ENCODE results near the gene OSBPL5. TPM values are rescaled to one million over a fixed set of nuclear protein-coding genes. Genes with fewer than 3 reads are reported as not detected.

OSBPL5 gene
- total RNA-seq (2012; rRNA removed) (14.4 and 14.9 TPM in 2 replicates), polyA plus RNA-seq (2012; rRNA removed) (22.3 and 24.1 TPM in 2 replicates), Bru-seq, nascent RNA (percentile 73 among the genes with signal in this experiment), BruChase-seq, experiment 1, labeled RNA remaining after a 6-hour chase (percentile 75 among the genes with signal in this experiment), BruChase-seq, experiment 2, labeled RNA remaining after a 2-hour chase (percentile 76 among the genes with signal in this experiment)
- 14.5 and 18.6 TPM in 2 replicates for polyA plus RNA-seq (2012; cell fraction: cytosol; rRNA removed)
- polyA plus RNA-seq (2012; cell fraction: nucleus; rRNA removed; ENCODE audit: low replicate concordance), result 66.7 and 137 TPM in 2 replicates
- long read RNA-seq, transcript OSBPL5-201 (22 exons, 3,889 nt), result major isoform, 11 of 80 reads
- long read RNA-seq, partial matches to known transcripts, result 52 of 80 reads
- long read RNA-seq, other reads (novel, unspliced or antisense), result 16 of 80 reads

GRCh38 chr11:3165152-3165705, at the start of gene OSBPL5:
TSS of gene OSBPL5 (minus strand) at chr11:3165310. CDS start at chr11:3129148, 36,162 bp downstream.
- peak within 1 kb of the TSS; percentile 83 for H2BK120ac ChIP-seq (ENCODE audit: low read depth, low read length)
- dilution Hi-C loops (cut with HindIII; ENCODE audit: low sequenced_read_pairs, unreplicated experiment), result no loop called here

More at GRCh38 chr11:3165152-3165705, at the start of gene OSBPL5:
- Histone ChIP-seq H3K27me3 (ENCODE audit: control insufficient read depth, insufficient read depth, low read length) (no peaks in the 10 kb centered on the region), H4K20me1 (ENCODE audit: insufficient read depth, low read length) (peaks cover 39% of the 10 kb centered on the region), H4K91ac (ENCODE audit: insufficient read depth, low read depth, low read length) (peak within 1 kb of the TSS; percentile 68), H3K56ac (ENCODE audit: extremely low read depth, insufficient read depth, low read length) (peak within 1 kb of the TSS; percentile 61; the same call in 1 of the 2 replicates), H3K4me2 (ENCODE audit: low read depth, low read length) (peak within 1 kb of the TSS; percentile 82), H3K36me3 (ENCODE audit: control insufficient read depth, insufficient read depth, low read length) (no peaks in the 10 kb centered on the region), H3K4ac (ENCODE audit: low read depth, low read length) (peak within 1 kb of the TSS; percentile 86), H3K79me1 (ENCODE audit: low read depth in 1 of 2, low read length in 2 of 2) (peaks cover 5 to 45% of the 10 kb centered on the region in 2 experiments; a peak in 3 of 4 replicates), H3K23ac (ENCODE audit: low read depth, low read length) (peak within 1 kb of the TSS; percentile 91), H3K9me1 (ENCODE audit: insufficient read depth, low read length) (peaks cover 12% of the 10 kb centered on the region), H3K27ac (ENCODE audit: insufficient read depth, low read length) (peak within 1 kb of the TSS; percentile 66), H4K8ac (ENCODE audit: low read depth in 2 of 2, low read length in 2 of 2) (peak within 1 kb of the TSS; percentile 78 to 88), H3K4me3 (ENCODE audit: insufficient read depth, low read depth, low read length) (peak within 1 kb of the TSS; percentile 64), H2BK5ac (ENCODE audit: low read depth, low read length, poor library complexity, severe bottlenecking) (peak within 1 kb of the TSS; percentile 74), H2AK5ac (ENCODE audit: low read depth, low read length) (peak within 1 kb of the TSS; percentile 49), H3K4me1 (ENCODE audit: control insufficient read depth, insufficient read depth, low read length) (peaks cover 42% of the 10 kb centered on the region), H3K18ac (ENCODE audit: low read depth, low read length) (peak within 1 kb of the TSS; percentile 58; the same call in 1 of the 2 replicates), H2AK9ac (replicated peaks; ENCODE audit: low read depth, low read length, poor library complexity) (peak within 1 kb of the TSS; percentile 96), H3K9me3 (ENCODE audit: control insufficient read depth, insufficient read depth, low read length) (no peaks in the 10 kb centered on the region), H3K9ac (ENCODE audit: low read depth, low read length) (peak within 1 kb of the TSS; percentile 84), H2AFZ (replicated peaks; ENCODE audit: low read length, poor library complexity) (peak within 1 kb of the TSS; percentile 96), H2BK20ac (ENCODE audit: low read depth, low read length) (no peak within 1 kb of the TSS; the same call in 1 of the 2 replicates), H4K5ac (ENCODE audit: low read depth, low read length) (peak within 1 kb of the TSS; percentile 40), H2BK15ac (ENCODE audit: low read depth, low read length) (peak within 1 kb of the TSS; percentile 79; the same call in 1 of the 3 replicates), H3K14ac (replicated peaks; ENCODE audit: low read depth, low read length) (peak within 1 kb of the TSS; percentile 81)
- ChIA-PET POLR2A (ENCODE audit: unreplicated experiment) (no interaction called here), CTCF (no interaction called here)
- ATAC-seq (ENCODE audit: low read depth) (peak; percentile 66), DNase-seq (peak; percentile 59)
- TF ChIP-seq CEBPB (IDR thresholded peaks at IDR 0.05; ENCODE audit: low read depth, low read length) (no peak), POLR2A (IDR thresholded peaks at IDR 0.05; ENCODE audit: low read depth, low read length) (peak; percentile 59), CTCF (conservative IDR thresholded peaks at IDR 0.05; ENCODE audit: low read depth, low read length) (0 out of 2 replicates have a peak, but pooled peaks have one; percentile 5), CHD1 (IDR thresholded peaks at IDR 0.05; ENCODE audit: low read depth, low read length) (no peak), MAZ (IDR thresholded peaks at IDR 0.05; ENCODE audit: borderline replicate concordance, low read depth, low read length) (peak; percentile 88; the same call in 1 of the 2 replicates), SMC3 (IDR thresholded peaks at IDR 0.05; ENCODE audit: low read depth, low read length) (peak; percentile 19; the same call in 1 of the 2 replicates)
- 0% methylated on average over 4 of the region's 63 CpGs; no CpG with 5 or more reads in 1 of the 2 experiments for WGBS, 2 experiments (ENCODE audit: extremely low coverage in 2 of 2, insufficient read length in 1 of 2)
- no TSS peak for BruUV-seq (replicated peaks)
- intact Hi-C loops (cut with micrococcal nuclease) (loop anchor here (10.0 kb wide), 1 partner anchor 110 kb away; the partner anchor contains the start of gene CARS1), in situ Hi-C loops (cut with MboI; ENCODE audit: low sequenced_read_pairs) (no loop called here)

Data from IMR-90 (cell line).